H9 (cell line): ENCODE results near the gene CORO2B. TPM values are rescaled to one million over a fixed set of nuclear protein-coding genes. Genes with fewer than 3 reads are reported as not detected.

Source experiments
- DNase-seq: peaks from one replicate; pipeline ENCODE4 v3.0.0-alpha.2; 2017
- H2AFZ ChIP-seq: one replicate; pipeline ENCODE4 v1.6.1; 2013; ENCODE audit warnings: mild to moderate bottlenecking, low read length, control low read depth, moderate library complexity
- H2AK5ac ChIP-seq: 2 replicates; pipeline ENCODE4 v1.6.1; 2013; ENCODE audit warnings: low read length, control low read depth, mixed read lengths; ENCODE audit not compliant: insufficient read length
- H2BK120ac ChIP-seq: one replicate; pipeline ENCODE4 v1.6.1; 2013; ENCODE audit warnings: low read depth, mild to moderate bottlenecking, low read length, control low read depth, inconsistent platforms; ENCODE audit not compliant: poor library complexity, severe bottlenecking
- H2BK12ac ChIP-seq: 2 replicates; pipeline ENCODE4 v1.6.1; 2013; ENCODE audit warnings: low read length, control low read depth, mixed read lengths, low read depth; ENCODE audit not compliant: insufficient read length
- H2BK15ac ChIP-seq: 2 replicates; pipeline ENCODE4 v1.6.1; 2013; ENCODE audit warnings: low read depth, low read length, control low read depth
- H2BK20ac ChIP-seq: one replicate; pipeline ENCODE4 v1.6.1; 2013; ENCODE audit warnings: low read depth, mild to moderate bottlenecking, low read length, control low read depth, inconsistent platforms; ENCODE audit not compliant: poor library complexity, severe bottlenecking
- H2BK5ac ChIP-seq: 2 replicates; pipeline ENCODE4 v1.6.1; 2013; ENCODE audit warnings: low read length, control low read depth, mixed read lengths; ENCODE audit not compliant: insufficient read length
- H3K14ac ChIP-seq: 2 replicates; pipeline ENCODE4 v1.6.1; 2013; ENCODE audit warnings: low read length, control low read depth; ENCODE audit not compliant: insufficient read depth
- H3K18ac ChIP-seq: 2 replicates; pipeline ENCODE4 v1.6.1; 2013; ENCODE audit warnings: low read depth, mild to moderate bottlenecking, mixed read lengths, low read length, control low read depth; ENCODE audit not compliant: insufficient read length
- H3K23ac ChIP-seq: 2 replicates; pipeline ENCODE4 v1.6.1; 2013; ENCODE audit warnings: low read length, control low read depth, mixed read lengths, low read depth; ENCODE audit not compliant: insufficient read length
- H3K23me2 ChIP-seq: 2 replicates; pipeline ENCODE4 v1.6.1; 2013; ENCODE audit warnings: low read depth, mild to moderate bottlenecking, mixed read lengths, low read length, control low read depth; ENCODE audit not compliant: insufficient read length, poor library complexity, severe bottlenecking
- H3K27ac ChIP-seq: 2 replicates; pipeline ENCODE4 v1.5.1; 2013; ENCODE audit warnings: low read length, control low read depth, mixed read lengths, low read depth; ENCODE audit not compliant: insufficient read length
- H3K27me3 ChIP-seq: 2 replicates; pipeline ENCODE4 v1.6.1; 2013; ENCODE audit warnings: low read length, control low read depth, inconsistent platforms; ENCODE audit not compliant: insufficient read depth
- H3K4ac ChIP-seq: 2 replicates; pipeline ENCODE4 v1.6.1; 2013; ENCODE audit warnings: low read depth, mild to moderate bottlenecking, control low read depth, inconsistent platforms, low read length, moderate library complexity
- H3K4me1 ChIP-seq: 2 replicates; pipeline ENCODE4 v1.6.1; 2013; ENCODE audit warnings: low read length, control low read depth, inconsistent platforms; ENCODE audit not compliant: insufficient read depth
- H3K4me2 ChIP-seq: 2 replicates; pipeline ENCODE4 v1.6.1; 2013; ENCODE audit warnings: low read length, control low read depth, mixed read lengths; ENCODE audit not compliant: insufficient read length, insufficient read depth
- H3K56ac ChIP-seq: 2 replicates; pipeline ENCODE4 v1.6.1; 2013; ENCODE audit warnings: low read depth, mild to moderate bottlenecking, mixed read lengths, low read length, control low read depth; ENCODE audit not compliant: insufficient read length
- H3K79me1 ChIP-seq: 2 replicates; pipeline ENCODE4 v1.6.1; 2013; ENCODE audit warnings: low read depth, mild to moderate bottlenecking, moderate library complexity, low read length, control low read depth, inconsistent platforms; ENCODE audit not compliant: insufficient read depth, poor library complexity, severe bottlenecking
- H3K79me2 ChIP-seq: 2 replicates; pipeline ENCODE4 v1.6.1; 2013; ENCODE audit warnings: low read length, control low read depth, inconsistent platforms; ENCODE audit not compliant: insufficient read depth
- H3K9ac ChIP-seq: 2 replicates; pipeline ENCODE4 v1.6.1; 2013; ENCODE audit warnings: low read length, control low read depth, mixed read lengths; ENCODE audit not compliant: insufficient read length; ENCODE audit errors: extremely low read depth
- H3K9me3 ChIP-seq: one replicate; pipeline ENCODE4 v1.6.1; 2013; ENCODE audit warnings: low read depth, low read length, inconsistent platforms; ENCODE audit not compliant: control insufficient read depth
- H3T11ph ChIP-seq: one replicate; pipeline ENCODE4 v1.6.1; 2013; ENCODE audit warnings: mild to moderate bottlenecking, low read length, control low read depth, inconsistent platforms
- H4K20me1 ChIP-seq: one replicate; pipeline ENCODE4 v1.6.1; 2013; ENCODE audit not compliant: control insufficient read depth, insufficient read length, insufficient read depth
- H4K5ac ChIP-seq: 2 replicates; pipeline ENCODE4 v1.6.1; 2013; ENCODE audit warnings: low read depth, mild to moderate bottlenecking, mixed read lengths, low read length, control low read depth; ENCODE audit not compliant: insufficient read length
- H4K8ac ChIP-seq: replicated peaks from 2 replicates; pipeline ENCODE4 v1.6.1; 2013; ENCODE audit warnings: low read length, control low read depth, mixed read lengths, low read depth; ENCODE audit not compliant: insufficient read length
- H4K91ac ChIP-seq: 2 replicates; pipeline ENCODE4 v1.6.1; 2013; ENCODE audit warnings: low read depth, mild to moderate bottlenecking, moderate library complexity, mixed read lengths, low read length, control low read depth; ENCODE audit not compliant: insufficient read length
- H3K27ac Mint-ChIP-seq, 3 experiments: 2 replicates in 2 of 3; 3 replicates in 1 of 3; pipeline ENCODE4 v1.8.0; 2020 to 2021; ENCODE audit warnings: mixed read lengths in 3 of 3, mild to moderate bottlenecking in 1 of 3, moderate library complexity in 1 of 3
- H3K27me3 Mint-ChIP-seq: 2 replicates; pipeline ENCODE4 v1.8.0; 2021; ENCODE audit warnings: low read depth, mild to moderate bottlenecking, moderate library complexity, mixed read lengths
- H3K36me3 Mint-ChIP-seq, 3 experiments: 2 replicates in 2 of 3; 3 replicates in 1 of 3; pipeline ENCODE4 v1.8.0; 2020 to 2021; ENCODE audit warnings: low read depth in 3 of 3, mixed read lengths in 3 of 3; ENCODE audit not compliant: insufficient read depth in 1 of 3
- H3K4me1 Mint-ChIP-seq, 2 experiments: 2 replicates each; pipeline ENCODE4 v1.8.0; 2020; ENCODE audit warnings: mixed read lengths in 2 of 2
- H3K4me3 Mint-ChIP-seq, 2 experiments: 2 replicates in 1 of 2; 3 replicates in 1 of 2; pipeline ENCODE4 v1.8.0; 2020 to 2021; ENCODE audit warnings: mild to moderate bottlenecking in 2 of 2, mixed read lengths in 2 of 2, moderate library complexity in 1 of 2
- H3K9me3 Mint-ChIP-seq, 2 experiments: 2 replicates in 1 of 2; 3 replicates in 1 of 2; pipeline ENCODE4 v1.8.0; 2020; ENCODE audit warnings: mild to moderate bottlenecking in 2 of 2, mixed read lengths in 2 of 2, moderate library complexity in 1 of 2
- CTCF ChIP-seq: fragments of 200-600 bp; sonication (generic); conservative IDR thresholded peaks from 3 replicates; pipeline ENCODE4 v1.8.0; 2021; ENCODE audit warnings: antibody characterized with exemption, mild to moderate bottlenecking
- WGBS: extraction: QIAGEN DNeasy Blood & Tissue Kit; methylation state at CpG from one replicate; pipeline ENCODE4 v1.1.7; 2013; ENCODE audit warnings: missing lambda C conversion rate, low lambda C conversion rate, mixed read lengths; ENCODE audit not compliant: insufficient read length; ENCODE audit errors: extremely low coverage; 5-methylcytosine and 5-hydroxymethylcytosine counted together
- total RNA-seq: library from RNA; stranded (reverse); gene quantifications from 2 replicates; pipeline ENCODE4 v1.2.1, GENCODE V29; 2021

Gene CORO2B
- total RNA-seq, 1 experiment from 2014 or later, result 3.1 TPM

DNA sequence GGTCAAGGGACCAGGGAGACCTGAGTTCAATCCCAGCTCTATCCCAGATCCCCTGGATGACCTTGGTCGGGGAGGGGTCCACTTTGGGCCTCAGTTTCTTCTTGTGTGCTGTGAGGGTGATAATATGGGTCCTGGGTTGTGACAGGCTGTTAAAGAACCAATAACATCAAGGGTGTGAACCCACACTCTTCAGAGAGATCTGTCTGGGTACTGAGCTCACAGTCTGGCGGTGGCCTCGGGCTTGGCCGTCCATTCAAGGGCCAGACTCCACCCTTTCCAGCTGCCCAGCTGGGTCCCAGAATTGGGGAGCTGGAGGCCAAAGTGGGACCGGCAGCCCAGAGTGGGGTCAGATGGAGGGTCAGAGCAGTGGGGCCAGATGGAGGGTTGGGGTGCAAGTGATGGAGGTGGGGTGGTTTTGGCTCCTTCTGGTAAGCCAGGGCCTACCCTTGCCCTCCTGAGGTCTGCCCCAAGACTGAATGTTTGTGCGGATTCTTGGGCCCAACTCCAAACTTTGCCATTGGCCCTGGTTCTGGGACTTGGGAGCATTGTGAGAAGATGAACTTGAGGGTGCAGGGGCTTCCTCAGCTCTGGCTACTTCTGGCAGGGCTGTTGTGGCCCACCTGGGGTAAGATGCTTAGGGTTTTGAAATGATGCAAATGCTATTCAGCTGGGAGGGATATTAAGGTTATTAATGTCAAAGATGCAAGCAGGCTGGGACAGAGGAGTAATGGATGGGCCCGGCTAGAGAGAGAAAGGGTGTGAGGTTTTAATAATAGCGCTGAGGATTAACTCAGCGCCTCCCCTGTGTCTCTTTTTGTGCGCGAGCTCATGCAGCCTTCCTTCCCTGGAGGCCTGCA, 1.5 kb downstream of the CORO2B start:
- Histone ChIP-seq H3K23ac (no peak overlapping the region), H4K8ac (no peak overlapping the region), H2BK12ac (no peak overlapping the region), H2BK120ac (no peak overlapping the region), H2AK5ac (no peak overlapping the region), H3T11ph (no peak overlapping the region), H2AFZ (no peak overlapping the region), H3K27me3 (peaks cover 1% of the 10 kb centered on the region; the same call in 1 of the 2 replicates), H3K23me2 (peaks cover 11% of the 10 kb centered on the region), H4K20me1 (no peaks in the 10 kb centered on the region), H3K14ac (no peak overlapping the region), H3K9ac (no peak overlapping the region), H2BK5ac (no peak overlapping the region), H3K79me2 (no peaks in the 10 kb centered on the region), H3K79me1 (no peaks in the 10 kb centered on the region), H2BK15ac (no peak overlapping the region), H3K27ac (no peak overlapping the region), H3K4ac (no peak overlapping the region), H3K4me1 (no peaks in the 10 kb centered on the region; the same call in 1 of the 2 replicates), H2BK20ac (no peak overlapping the region), H4K91ac (no peak overlapping the region), H3K18ac (no peak overlapping the region), H4K5ac (no peak overlapping the region), H3K9me3 (no peaks in the 10 kb centered on the region), H3K4me2 (peak overlapping the region; percentile 19), H3K56ac (no peak overlapping the region)
- Mint-ChIP-seq H3K27ac (no peak overlapping the region), H3K36me3 (no peaks in the 10 kb centered on the region), H3K9me3 (no peaks in the 10 kb centered on the region; a peak in 2 of 5 replicates), H3K4me1 (peaks cover 51 to 60% of the 10 kb centered on the region in 2 experiments), H3K27me3 (peaks cover 46% of the 10 kb centered on the region), H3K4me3 (peak overlapping the region; percentile 58 to 79)
- whole genome bisulfite sequencing, result no CpG with 5 or more reads among the region's 11 CpGs
- DNase-seq, result no peak
- TF ChIP-seq CTCF, result no peak
